HG03558 (cell line): ENCODE data around the gene COL8A1.

Source experiments
- ATAC-seq: cut with Tn5 transposase; IDR thresholded peaks from one replicate; pipeline ENCODE4 v1.9.1; 2021; ENCODE audit warnings: moderate number of reproducible peaks; ENCODE audit not compliant: unreplicated experiment; ENCODE audit errors: extremely low read depth

COL8A1 gene

DNA sequence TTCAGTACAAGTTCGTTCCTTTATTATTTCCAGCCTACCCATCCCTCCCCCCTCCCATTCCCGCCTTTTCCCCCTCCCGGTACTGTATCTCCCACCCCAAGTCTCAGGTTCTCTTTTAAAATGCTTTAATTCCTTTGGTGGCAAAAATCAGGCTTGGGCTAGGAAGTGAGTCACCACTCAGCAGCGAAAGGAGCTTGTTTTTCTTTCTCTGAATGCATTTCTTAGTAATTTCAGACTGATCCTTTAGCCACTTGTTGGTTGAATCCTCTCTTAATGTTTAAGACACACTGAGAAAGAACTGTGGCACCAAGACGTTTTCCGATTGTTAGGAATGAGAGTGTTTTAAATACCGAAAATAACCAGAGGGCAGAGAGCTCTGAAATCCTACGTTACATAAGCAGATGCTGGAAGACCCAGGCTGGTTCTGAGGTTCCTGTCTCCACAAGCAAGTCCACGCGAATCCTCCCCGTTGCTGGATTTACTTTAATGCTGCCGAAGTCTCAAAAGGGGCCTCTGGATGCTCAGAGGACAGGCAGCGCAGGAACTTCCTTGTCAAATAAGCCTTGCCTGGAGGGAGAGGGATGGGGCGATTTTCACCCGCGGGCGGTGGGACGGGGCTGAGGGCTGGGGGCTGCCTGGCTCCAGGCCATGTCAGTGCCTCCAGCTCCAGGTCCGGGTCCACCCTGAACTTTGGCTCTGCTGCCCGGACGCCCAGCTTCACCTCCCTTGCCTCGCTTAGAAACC, 854 bp upstream of the COL8A1 start:
- ATAC-seq = no peak

DNA sequence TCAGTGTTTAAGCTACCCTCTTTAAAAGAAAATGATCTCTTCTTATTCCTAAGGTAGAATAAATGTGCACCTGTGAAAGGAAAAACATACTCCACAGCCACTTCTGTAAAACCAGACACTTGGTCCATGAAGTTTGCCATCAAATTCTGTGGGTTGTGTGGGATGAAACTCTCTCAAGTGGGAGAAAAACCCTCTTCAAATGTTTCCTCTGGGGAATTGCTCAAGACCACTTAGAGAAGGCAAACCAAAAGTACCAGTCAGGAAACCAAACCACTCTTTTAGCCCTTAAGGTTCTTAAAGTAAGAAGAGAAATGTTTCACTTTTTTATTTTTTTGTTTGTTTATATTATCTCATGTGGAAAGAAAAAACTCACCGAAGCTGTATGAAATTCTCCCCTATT, 1.2 kb downstream of the COL8A1 start:
- ATAC-seq = no peak

- no peak for ATAC-seq
Measured at GRCh38 chr3:99640214-99640851, 1.9 kb downstream of the COL8A1 start.

DNA sequence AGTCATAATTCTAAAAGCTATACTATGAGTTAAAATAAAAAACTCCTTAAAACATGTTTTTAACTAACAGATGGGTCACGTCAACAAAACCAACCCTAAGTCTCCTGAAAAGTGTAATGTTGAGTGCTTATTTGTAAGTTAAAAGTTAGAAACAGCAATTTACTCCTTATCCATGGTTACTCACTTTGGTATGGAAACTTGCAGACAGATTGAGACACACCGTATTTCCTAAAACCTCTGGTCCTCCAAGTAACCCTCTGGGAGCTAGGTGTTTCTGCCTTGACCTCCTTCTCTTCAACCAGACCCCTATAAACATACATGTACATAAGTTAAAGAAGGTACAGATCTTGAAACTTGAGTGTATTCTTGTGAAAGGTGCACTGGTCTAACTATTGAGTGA, 3.1 kb downstream of the COL8A1 start:
- ATAC-seq = no peak

- no peak for ATAC-seq
Measured at GRCh38 chr3:99641982-99642381, 3.6 kb downstream of the COL8A1 start.

GRCh38 chr3:99644017-99644416, 5.6 kb downstream of the COL8A1 start:
- no peak for ATAC-seq

- ATAC-seq = no peak
Measured at GRCh38 chr3:99644746-99645145, 6.4 kb downstream of the COL8A1 start.

- no peak for ATAC-seq
Measured at GRCh38 chr3:99645277-99646106, 7.1 kb downstream of the COL8A1 start.

DNA sequence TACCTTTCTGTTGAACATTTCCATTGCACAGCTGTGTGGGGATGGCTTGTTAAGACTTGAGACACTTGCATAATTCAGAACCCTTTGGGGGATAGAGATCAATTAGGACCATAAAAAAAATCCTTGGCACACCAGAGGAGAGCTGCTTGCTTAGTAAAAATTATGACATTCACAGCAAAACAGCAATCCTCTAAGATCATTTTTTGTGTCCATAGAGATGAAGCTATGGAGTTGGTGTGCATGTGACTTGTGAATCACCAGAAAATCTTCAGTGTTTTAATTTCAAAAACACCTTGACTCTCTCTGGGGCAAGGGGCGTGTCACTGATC, 7.7 kb downstream of the COL8A1 start:
- ATAC-seq = no peak

GRCh38 chr3:99647081-99647480, 8.7 kb downstream of the COL8A1 start:
- no peak for ATAC-seq

DNA sequence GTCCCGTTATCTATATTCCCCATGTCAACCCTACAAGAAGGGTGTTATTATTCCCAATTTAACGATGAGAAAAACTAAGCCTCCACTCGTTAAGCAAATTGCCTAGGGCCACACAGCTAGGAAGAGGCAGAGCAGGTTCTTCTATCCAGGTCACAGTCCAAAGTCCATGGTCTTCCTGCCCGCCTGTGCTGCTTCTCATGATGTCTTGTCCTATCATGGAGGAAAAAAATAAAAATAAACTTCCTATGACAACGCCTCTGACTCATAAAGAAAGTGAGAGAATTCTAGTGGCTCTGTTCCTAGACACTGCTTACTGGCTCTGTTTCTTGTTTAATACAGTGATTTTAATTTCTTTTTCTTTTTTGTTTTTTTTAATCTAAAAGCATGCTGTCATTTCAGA, 9.7 kb downstream of the COL8A1 start:
- ATAC-seq = no peak

DNA sequence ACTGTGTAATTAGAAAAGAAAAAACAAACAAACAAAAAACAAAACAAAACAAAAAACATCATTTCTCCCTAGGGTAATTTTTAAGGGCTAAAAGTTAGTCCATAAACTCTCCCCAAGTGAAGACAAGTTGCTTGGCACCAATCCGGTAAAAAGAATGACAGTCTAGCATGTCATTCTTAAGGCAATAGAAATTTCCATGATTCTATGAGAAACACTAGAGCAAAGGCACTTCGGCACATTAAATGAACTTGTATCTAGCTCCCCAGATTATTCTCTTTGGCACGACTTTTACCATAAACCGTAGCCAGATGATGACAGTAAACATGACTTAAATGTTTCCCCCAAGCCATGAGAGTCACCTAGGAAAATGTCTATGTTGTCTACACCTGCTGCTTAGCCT, 10.1 kb downstream of the COL8A1 start:
- ATAC-seq = no peak

DNA sequence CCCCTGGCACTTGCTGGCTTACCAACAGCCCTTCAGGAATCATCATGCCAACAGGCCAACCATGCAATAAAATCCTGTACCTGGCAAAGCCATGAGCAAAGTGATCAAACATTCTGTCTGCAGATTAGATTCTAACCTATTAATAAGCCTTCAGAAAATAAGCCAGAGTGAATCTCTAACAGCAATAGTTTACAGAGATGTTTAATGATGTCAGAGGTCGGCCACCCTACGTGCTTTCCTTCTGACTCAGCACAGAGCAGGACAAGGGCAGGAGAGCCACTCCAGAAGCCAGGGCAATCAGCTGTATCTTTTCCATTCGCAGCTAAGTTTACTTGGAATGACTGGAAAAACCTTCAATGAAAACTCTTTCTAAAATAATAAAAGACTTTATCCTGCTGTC, 13.1 kb downstream of the COL8A1 start:
- ATAC-seq = no peak

GRCh38 chr3:99656624-99657023, 18.2 kb downstream of the COL8A1 start:
- ATAC-seq = no peak

DNA sequence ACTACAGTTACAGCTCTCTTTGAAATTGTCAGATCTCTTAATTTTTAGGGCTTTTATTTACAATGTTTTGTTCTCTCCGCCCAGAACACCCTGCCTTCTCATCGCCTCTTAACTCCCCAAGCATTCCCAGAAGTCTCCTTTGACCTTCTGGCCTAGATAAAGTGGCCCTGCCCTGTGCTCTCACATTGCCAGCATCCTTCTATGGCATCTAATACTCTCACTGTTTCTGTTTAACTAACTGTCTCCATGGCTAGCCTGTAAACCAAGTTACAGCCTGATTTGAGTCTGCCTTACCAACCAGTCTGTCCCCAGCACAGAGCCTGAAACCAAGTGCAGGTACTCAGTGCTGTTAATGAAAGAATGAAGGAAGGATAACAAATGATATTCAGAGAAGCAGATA, 19.9 kb downstream of the COL8A1 start:
- ATAC-seq = no peak

DNA sequence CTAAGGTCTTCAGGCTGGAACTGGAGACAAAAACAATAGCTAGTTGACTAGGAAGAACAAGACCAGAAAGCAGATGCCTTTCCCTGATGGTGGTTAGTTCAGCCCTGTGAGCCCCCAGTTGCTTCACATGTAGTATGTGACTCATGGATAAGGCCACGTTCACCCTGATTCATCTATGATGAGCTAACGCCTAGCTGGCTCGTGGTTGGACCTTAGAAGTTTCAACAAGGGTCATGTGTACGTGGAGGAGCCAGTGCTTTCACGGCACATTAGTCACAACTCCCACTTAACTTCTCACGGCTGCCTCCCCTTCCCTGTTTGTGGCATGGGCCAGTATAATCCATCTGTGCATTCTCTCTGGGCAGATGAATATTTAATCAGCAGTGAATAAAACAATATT, 20.6 kb downstream of the COL8A1 start:
- no peak for ATAC-seq

DNA sequence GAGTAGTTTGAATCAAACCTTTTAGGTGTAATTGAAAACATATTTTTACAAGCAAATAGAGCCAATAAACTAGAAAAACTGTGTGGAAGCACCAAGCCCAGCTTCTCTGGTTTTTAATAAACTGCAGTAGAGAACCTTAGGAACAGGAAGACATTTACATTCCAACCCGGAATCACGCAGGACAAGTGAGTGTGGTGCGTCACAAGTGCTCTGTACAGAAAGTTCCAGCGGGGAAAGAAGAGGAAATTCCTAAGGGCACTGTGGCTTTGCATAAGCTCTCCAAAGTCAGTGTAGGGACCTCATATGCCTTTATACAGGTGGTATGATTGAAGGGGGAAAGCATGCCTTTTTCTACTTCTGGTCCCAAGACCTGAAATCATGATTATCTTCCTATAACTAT, 21.6 kb downstream of the COL8A1 start:
- no peak for ATAC-seq

- no peak for ATAC-seq
Measured at GRCh38 chr3:99662838-99663570, 24.6 kb downstream of the COL8A1 start.

DNA sequence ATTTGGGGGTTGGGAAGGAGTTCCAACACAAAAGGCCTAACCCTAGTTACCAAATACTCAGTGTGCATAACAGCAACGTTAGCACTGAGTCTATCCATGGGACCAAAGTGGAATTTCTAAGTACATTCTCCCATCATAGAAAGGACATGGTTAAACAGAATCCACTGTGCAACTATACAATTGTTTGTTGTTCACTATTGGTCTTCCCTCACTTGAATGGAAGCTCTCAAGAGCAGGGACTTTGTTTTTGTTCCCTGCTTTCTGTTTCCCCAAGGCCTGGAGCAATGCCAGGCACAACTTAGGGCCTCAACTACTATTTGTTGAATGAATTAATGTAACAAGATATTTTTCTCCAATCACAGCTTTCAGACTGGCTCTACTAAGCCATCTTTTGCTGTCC, 25.6 kb downstream of the COL8A1 start:
- no peak for ATAC-seq

DNA sequence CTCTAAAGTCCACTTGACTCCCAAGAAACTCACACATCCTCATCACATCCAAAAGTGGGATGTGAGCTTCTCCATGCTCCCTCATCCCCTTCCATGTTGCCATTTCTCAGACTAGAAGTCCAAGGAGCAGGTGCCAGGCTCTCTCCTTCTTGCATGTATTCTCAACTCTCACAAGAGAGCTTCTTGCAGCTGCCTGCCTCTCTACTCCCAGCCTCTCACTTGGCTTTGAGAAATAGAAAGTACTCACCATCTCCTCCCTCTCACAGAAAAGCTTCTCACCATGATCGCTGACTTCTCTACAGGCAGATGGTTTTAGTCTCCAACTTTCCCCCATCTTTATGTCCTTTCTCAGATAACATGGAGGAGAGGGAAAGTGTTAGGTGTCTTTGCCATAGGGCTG, 26.6 kb downstream of the COL8A1 start:
- no peak for ATAC-seq

- no peak for ATAC-seq
Measured at GRCh38 chr3:99666201-99666600, 27.8 kb downstream of the COL8A1 start.
